SK-N-SH (cell line): ENCODE data around the gene PRELID3B. TPM values are rescaled to one million over a fixed set of nuclear protein-coding genes. Genes with fewer than 3 reads are reported as not detected.

Experiments used
- CTCF ChIA-PET: fragments of 300-600, 350-600 bp; formaldehyde crosslinking; extraction: SDS; loops from one replicate; lab custom pipeline; 2021; lab: Yijun Ruan, JAX
- POLR2A ChIA-PET: fragments of 350-600 bp; sonication (Branson Sonifier 250); formaldehyde crosslinking; extraction: SDS; loops from one replicate; lab custom pipeline; 2020; ENCODE audit warnings: antibody characterized with exemption, inconsistent platforms; lab: Yijun Ruan, JAX
- DNase-seq: peaks from one replicate; pipeline ENCODE4 v3.0.0; 2012
- H2AFZ ChIP-seq: fragments of 200-600 bp; sonication (generic); 2 replicates; pipeline ENCODE4 v1.8.1; 2016; ENCODE audit warnings: antibody characterized with exemption, mild to moderate bottlenecking, low read depth
- H3F3A ChIP-seq: fragments of 200-600 bp; sonication (generic); replicated peaks from 2 replicates; pipeline ENCODE3; 2016; ENCODE audit warnings: antibody characterized with exemption, mild to moderate bottlenecking; ENCODE audit not compliant: insufficient read depth
- H3K27ac ChIP-seq, 2 experiments: fragments of 200-500 bp in 1 of 2; fragments of 200-600 bp in 1 of 2; sonication (Bioruptor generic) in 1 of 2; sonication (generic), shearing (Covaris generic) in 1 of 2; 2 replicates each; pipeline versions ENCODE4 v1.5.1 to v1.6.1; 2014 to 2016; ENCODE audit warnings: low read depth in 2 of 2, inconsistent platforms in 1 of 2, low read length in 1 of 2, mild to moderate bottlenecking in 1 of 2, mixed read lengths in 1 of 2
- H3K27me3 ChIP-seq: fragments of 200-600 bp; sonication (generic), shearing (Covaris generic); 2 replicates; pipeline ENCODE4 v1.6.1; 2016; ENCODE audit warnings: mixed run types; ENCODE audit not compliant: insufficient read depth
- H3K36me3 ChIP-seq, 2 experiments: fragments of 200-500 bp in 1 of 2; fragments of 200-600 bp in 1 of 2; sonication (Bioruptor generic) in 1 of 2; sonication (generic) in 1 of 2; replicated peaks in 1 of 2; 2 replicates each; pipeline versions ENCODE3 to v1.5.1; 2014 to 2016; ENCODE audit warnings: low read length in 1 of 2, mild to moderate bottlenecking in 1 of 2; ENCODE audit not compliant: insufficient read depth in 2 of 2, control insufficient read depth in 1 of 2
- H3K4me1 ChIP-seq, 2 experiments: fragments of 200-500 bp in 1 of 2; fragments of 200-600 bp in 1 of 2; sonication (Bioruptor generic) in 1 of 2; sonication (generic), shearing (Covaris generic) in 1 of 2; 2 replicates each; pipeline versions ENCODE4 v1.5.1 to v1.6.1; 2014 to 2016; ENCODE audit warnings: low read depth in 1 of 2, low read length in 1 of 2, mixed run types in 1 of 2; ENCODE audit not compliant: insufficient read depth in 2 of 2, control insufficient read depth in 1 of 2
- H3K4me2 ChIP-seq: fragments of 200-600 bp; sonication (generic), shearing (Covaris generic); 2 replicates; pipeline ENCODE4 v1.6.1; 2017; ENCODE audit warnings: mixed run types
- H3K4me3 ChIP-seq, 2 experiments: fragments of 200-500 bp in 1 of 2; fragments of 200-600 bp in 1 of 2; sonication (Bioruptor generic) in 1 of 2; sonication (generic), shearing (Covaris generic) in 1 of 2; 2 replicates each; pipeline versions ENCODE4 v1.5.1 to v1.8.1; 2014 to 2016; ENCODE audit warnings: low read depth in 2 of 2, inconsistent platforms in 1 of 2, low read length in 1 of 2, mild to moderate bottlenecking in 1 of 2, mixed read lengths in 1 of 2, moderate library complexity in 1 of 2
- H3K79me2 ChIP-seq: fragments of 200-600 bp; sonication (generic); 2 replicates; pipeline ENCODE4 v1.8.1; 2017; ENCODE audit warnings: mild to moderate bottlenecking; ENCODE audit not compliant: insufficient read depth
- H3K9ac ChIP-seq: fragments of 200-600 bp; sonication (generic); 2 replicates; pipeline ENCODE4 v1.6.1; 2017; ENCODE audit warnings: mixed run types
- H3K9me2 ChIP-seq: fragments of 200-600 bp; sonication (generic); 2 replicates; pipeline ENCODE4 v1.6.1; 2017; ENCODE audit warnings: mixed run types
- H3K9me3 ChIP-seq: fragments of 200-600 bp; sonication (generic); 2 replicates; pipeline ENCODE4 v1.6.1; 2017; ENCODE audit warnings: mixed run types, mild to moderate bottlenecking, moderate library complexity
- H4K20me1 ChIP-seq: fragments of 200-600 bp; sonication (generic); 2 replicates; pipeline ENCODE4 v1.6.1; 2017; ENCODE audit warnings: mild to moderate bottlenecking, mixed run types; ENCODE audit not compliant: insufficient read depth
- CTCF ChIP-seq: fragments of 200-600 bp; sonication (generic); IDR thresholded peaks from 2 replicates; pipeline ENCODE4 v1.6.1; 2017; ENCODE audit warnings: antibody characterized with exemption, mild to moderate bottlenecking, moderate library complexity
- ELF1 ChIP-seq: IDR thresholded peaks from 2 replicates; pipeline ENCODE4 v1.4.0; 2012
- EP300 ChIP-seq, 2 experiments: IDR thresholded peaks; 2 replicates each; pipeline versions ENCODE4 v1.4.0 to v1.6.1; 2012; ENCODE audit warnings: borderline replicate concordance in 1 of 2, low read depth in 1 of 2, low read length in 1 of 2
- EZH2phosphoT487 ChIP-seq: fragments of 200-600 bp; sonication (generic); IDR thresholded peaks from 2 replicates; pipeline ENCODE4 v1.6.1; 2017; ENCODE audit warnings: low read depth, mixed run types, mild to moderate bottlenecking, antibody characterized with exemption, moderate library complexity, borderline replicate concordance
- FOXJ3 ChIP-seq: sonication (generic); formaldehyde crosslinking; IDR thresholded peaks from 2 replicates; pipeline ENCODE4 v1.5.1; 2020; ENCODE audit warnings: mild to moderate bottlenecking, missing genetic modification reagents
- FOXM1 ChIP-seq: IDR thresholded peaks from 2 replicates; pipeline ENCODE4 v1.4.0; 2012; ENCODE audit warnings: low read depth, mild to moderate bottlenecking
- GABPA ChIP-seq: IDR thresholded peaks from 2 replicates; pipeline ENCODE4 v1.4.0; 2012; ENCODE audit warnings: low read depth, mild to moderate bottlenecking
- IRF3 ChIP-seq: fragments of 150-350 bp; IDR thresholded peaks from 2 replicates; pipeline ENCODE4 v1.6.1; 2016; ENCODE audit warnings: mild to moderate bottlenecking, low read depth, low read length
- MAX ChIP-seq: IDR thresholded peaks from 2 replicates; pipeline ENCODE4 v1.4.0; 2012; ENCODE audit warnings: low read depth
- NFIC ChIP-seq: IDR thresholded peaks from 2 replicates; pipeline ENCODE4 v1.4.0; 2012; ENCODE audit warnings: borderline replicate concordance
- NRF1 ChIP-seq: IDR thresholded peaks from 2 replicates; pipeline ENCODE4 v1.6.1; 2012; ENCODE audit warnings: low read depth, mild to moderate bottlenecking, low read length
- PBX3 ChIP-seq: IDR thresholded peaks from 2 replicates; pipeline ENCODE4; 2012
- RCOR1 ChIP-seq: fragments of 150-350 bp; IDR thresholded peaks from 2 replicates; pipeline ENCODE4 v1.6.1; 2017; ENCODE audit warnings: antibody characterized with exemption, low read length
- REST ChIP-seq: IDR thresholded peaks from 2 replicates; pipeline ENCODE4 v1.6.1; 2012; ENCODE audit warnings: mild to moderate bottlenecking, low read depth, low read length, moderate library complexity
- RXRA ChIP-seq: IDR thresholded peaks from 2 replicates; pipeline ENCODE4 v1.4.0; 2012; ENCODE audit warnings: low read depth, mild to moderate bottlenecking, borderline replicate concordance
- SMC3 ChIP-seq: IDR thresholded peaks from 2 replicates; pipeline ENCODE4 v1.6.1; 2012; ENCODE audit warnings: low read depth, low read length, improper control_type of control experiment
- WGBS: methylation state at CpG from one replicate; pipeline ENCODE4 v1.1.6; 2017; ENCODE audit warnings: low lambda C conversion rate; 5-methylcytosine and 5-hydroxymethylcytosine counted together
- polyA plus RNA-seq, 3 experiments: library from polyadenylated mRNA; depleted of rRNA; stranded (reverse); fragments of >200 nt; gene quantifications; 2 replicates each; pipeline ENCODE4 v1.2.3, GENCODE V29; 2012
- TF ChIP-seq, protein P1 (sequence below): fragments of 150-350 bp; IDR thresholded peaks from 2 replicates; pipeline ENCODE4 v1.6.1; 2017; ENCODE audit warnings: antibody characterized with exemption, low read length, low read depth, borderline replicate concordance

Gene PRELID3B
- polyA plus RNA-seq, 1 of the 3 experiments (the other 2 are of a cell fraction) = 20.9 TPM

GRCh38 chr20:59081036-59081435, 38.5 kb upstream of the PRELID3B start:
- POLR2A ChIA-PET = no interaction called here
- CTCF ChIA-PET = interaction anchor here (0.6 to 1.1 kb wide), 2 partner anchors 229 to 332 kb away, joined by 3 read pairs; no protein-coding TSS in a partner anchor

DNA sequence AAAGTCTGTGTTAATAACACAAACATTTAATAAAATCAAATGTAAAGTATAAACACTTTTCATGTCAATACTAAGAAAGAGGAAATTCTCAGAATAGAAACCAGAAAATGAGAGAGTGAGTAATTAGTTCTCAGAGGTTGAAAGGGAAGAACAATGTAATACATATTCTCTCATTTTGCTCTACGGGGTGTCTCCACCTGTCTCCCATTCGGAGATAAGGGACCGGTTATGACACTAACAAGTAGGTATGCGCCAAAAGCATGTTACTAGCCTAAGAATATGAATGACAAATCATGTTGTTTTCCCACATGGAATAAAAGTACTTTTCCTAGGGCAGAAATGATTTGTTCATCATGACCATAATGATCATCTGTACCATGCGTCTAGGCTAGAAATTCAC, 35.6 kb upstream of the PRELID3B start:
- Histone ChIP-seq H3K9ac (no peak overlapping the region), H3K27ac (no peak overlapping the region), H3K4me3 (no peak overlapping the region), H3K27me3 (no peaks in the 10 kb centered on the region; the same call in 1 of the 2 replicates), H3K9me3 (no peaks in the 10 kb centered on the region), H3K4me2 (no peak overlapping the region), H3K36me3 (no peaks in the 10 kb centered on the region), H3K4me1 (no peaks in the 10 kb centered on the region; a peak in 2 of 4 replicates), H3K79me2 (no peaks in the 10 kb centered on the region), H3F3A (no peaks in the 10 kb centered on the region), H2AFZ (no peak overlapping the region), H3K9me2 (no peaks in the 10 kb centered on the region), H4K20me1 (no peaks in the 10 kb centered on the region)
- whole genome bisulfite sequencing = 68% methylated on average over 5 of the region's 5 CpGs
- no peak for TF ChIP-seq ELF1
- no peak for TF ChIP-seq RXRA
- TF ChIP-seq IRF3 = no peak
- no peak for TF ChIP-seq CTCF
- TF ChIP-seq, protein P1, sequence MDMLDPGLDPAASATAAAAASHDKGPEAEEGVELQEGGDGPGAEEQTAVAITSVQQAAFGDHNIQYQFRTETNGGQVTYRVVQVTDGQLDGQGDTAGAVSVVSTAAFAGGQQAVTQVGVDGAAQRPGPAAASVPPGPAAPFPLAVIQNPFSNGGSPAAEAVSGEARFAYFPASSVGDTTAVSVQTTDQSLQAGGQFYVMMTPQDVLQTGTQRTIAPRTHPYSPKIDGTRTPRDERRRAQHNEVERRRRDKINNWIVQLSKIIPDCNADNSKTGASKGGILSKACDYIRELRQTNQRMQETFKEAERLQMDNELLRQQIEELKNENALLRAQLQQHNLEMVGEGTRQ = no peak
- TF ChIP-seq EZH2phosphoT487 = no peak
- no peak for TF ChIP-seq NRF1
- no peak for TF ChIP-seq GABPA
- no peak for TF ChIP-seq NFIC
- no peak for TF ChIP-seq FOXJ3
- no peak for TF ChIP-seq MAX
- TF ChIP-seq FOXM1 = no peak
- no peak for TF ChIP-seq EP300 (IDR thresholded peaks at IDR 0.05; ENCODE audit: borderline replicate concordance in 1 of 2, low read depth in 1 of 2, low read length in 1 of 2)
- TF ChIP-seq REST = no peak
- no peak for TF ChIP-seq RCOR1
- TF ChIP-seq PBX3 = no peak
- no peak for TF ChIP-seq SMC3
- CTCF ChIA-PET = no interaction called here
- DNase-seq = no peak
- POLR2A ChIA-PET = no interaction called here

More at GRCh38 chr20:59081036-59081435, 38.5 kb upstream of the PRELID3B start:
- WGBS = 66% methylated on average over 3 of the region's 3 CpGs
- TF ChIP-seq MAX = no peak
- Histone ChIP-seq H3K79me2 (no peaks in the 10 kb centered on the region), H3K27ac (no peak overlapping the region), H3K27me3 (no peaks in the 10 kb centered on the region; the same call in 1 of the 2 replicates), H3F3A (no peaks in the 10 kb centered on the region), H3K4me2 (no peak overlapping the region), H3K9ac (no peak overlapping the region), H4K20me1 (no peaks in the 10 kb centered on the region), H3K4me3 (no peak overlapping the region), H3K9me3 (no peaks in the 10 kb centered on the region), H2AFZ (no peak overlapping the region), H3K4me1 (peaks cover 0 to 3% of the 10 kb centered on the region in 2 experiments; a peak in 3 of 4 replicates), H3K36me3 (no peaks in the 10 kb centered on the region), H3K9me2 (no peaks in the 10 kb centered on the region)
- no peak for DNase-seq
